K562 (cell line): ENCODE data around the gene LEAP2.

Experiments
- ARHGAP35 ChIP-seq: fragments of 450-650 bp; IDR thresholded peaks from 2 replicates; pipeline ENCODE4 v1.6.1; 2018; ENCODE audit not compliant: partially characterized antibody
- CBX5 ChIP-seq: IDR thresholded peaks from 2 replicates; pipeline ENCODE4 v1.6.1; 2014; ENCODE audit warnings: low read depth, borderline replicate concordance
- E2F5 ChIP-seq: sonication (generic); formaldehyde crosslinking; IDR thresholded peaks from 2 replicates; pipeline ENCODE4 v1.8.0; 2022; ENCODE audit warnings: mild to moderate bottlenecking, missing genetic modification reagents
- MED1 ChIP-seq: sonication (generic); formaldehyde crosslinking; IDR thresholded peaks from 2 replicates; pipeline ENCODE4 v1.8.1; 2023; ENCODE audit warnings: missing genetic modification reagents, borderline replicate concordance
- MYBL2 ChIP-seq, 2 experiments: fragments of 450-650 bp in 1 of 2; sonication (generic) in 1 of 2; formaldehyde crosslinking in 1 of 2; IDR thresholded peaks; 2 replicates each; pipeline versions ENCODE4 v1.6.1 to v1.8.1; 2017 to 2022; ENCODE audit warnings: borderline replicate concordance in 1 of 2, inconsistent platforms in 1 of 2, low read depth in 1 of 2, mild to moderate bottlenecking in 1 of 2, missing genetic modification reagents in 1 of 2, moderate library complexity in 1 of 2
- PHF8 ChIP-seq: fragments of 200-600 bp; sonication (generic); IDR thresholded peaks from 2 replicates; pipeline ENCODE4 v1.6.1; 2012; ENCODE audit warnings: mixed run types, mild to moderate bottlenecking, inconsistent platforms, low read length, moderate library complexity, borderline replicate concordance
- POLR2A ChIP-seq: fragments of 450-650 bp; conservative IDR thresholded peaks from 2 replicates; pipeline ENCODE4 v1.6.1; 2016
- POLR2AphosphoS5 ChIP-seq: IDR thresholded peaks from 2 replicates; pipeline ENCODE4 v1.6.1; 2011; ENCODE audit warnings: mild to moderate bottlenecking, low read depth, low read length, moderate library complexity; ENCODE audit not compliant: control insufficient read depth, insufficient read depth
- TCF7 ChIP-seq: sonication (generic); IDR thresholded peaks from 2 replicates; pipeline ENCODE4 v1.6.1; 2016; ENCODE audit warnings: antibody characterized with exemption, borderline replicate concordance
- USF2 ChIP-seq: sonication (generic); formaldehyde crosslinking; IDR thresholded peaks from 2 replicates; pipeline ENCODE4 v1.5.0; 2020; ENCODE audit warnings: missing genetic modification reagents
- ZBTB49 ChIP-seq: sonication (generic); formaldehyde crosslinking; IDR thresholded peaks from 2 replicates; pipeline ENCODE4 v1.8.0; 2022; ENCODE audit warnings: missing genetic modification reagents, mild to moderate bottlenecking, borderline replicate concordance
- ZKSCAN8 ChIP-seq: fragments of 200-800 bp; sonication (Bioruptor generic); IDR thresholded peaks from 2 replicates; pipeline ENCODE4 v1.6.1; 2016; ENCODE audit warnings: missing genetic modification characterization, missing compliant biosample characterization
- ZNF3 ChIP-seq: fragments of 250-450 bp; sonication (Bioruptor Pico); IDR thresholded peaks from 2 replicates; pipeline ENCODE4 v1.5.0; 2021; ENCODE audit warnings: mild to moderate bottlenecking, moderate library complexity

GRCh38 chr5:132876020-132876759 lies 2.7 kb downstream of the LEAP2 start:
- TF ChIP-seq USF2 (no peak), ARHGAP35 (no peak), POLR2AphosphoS5 (no peak), ZBTB49 (CRISPR knock-in tag) (no peak), PHF8 (no peak), ZNF3 (CRISPR knock-in tag) (no peak), TCF7 (no peak), MED1 (CRISPR knock-in tag) (no peak), POLR2A (no peak), ZKSCAN8 (CRISPR knock-in tag) (no peak), CBX5 (no peak), E2F5 (no peak), MYBL2 (IDR thresholded peaks at IDR 0.05; ENCODE audit: low read depth) (no peak), MYBL2 (CRISPR knock-in tag; IDR thresholded peaks at IDR 0.05; ENCODE audit: borderline replicate concordance) (no peak)
